Neural cell (in vitro differentiated cells): ENCODE results near the gene TLE3.

Source experiments
- POLR2AphosphoS5 ChIP-seq: IDR thresholded peaks from 2 replicates; pipeline ENCODE4 v1.6.1; 2012
- TF ChIP-seq, protein P1 (sequence below): fragments of 450-650 bp; IDR thresholded peaks from 2 replicates; pipeline ENCODE4 v1.5.1; 2014; ENCODE audit warnings: antibody characterized with exemption, mild to moderate bottlenecking, moderate library complexity; ENCODE audit not compliant: poor library complexity, severe bottlenecking

DNA sequence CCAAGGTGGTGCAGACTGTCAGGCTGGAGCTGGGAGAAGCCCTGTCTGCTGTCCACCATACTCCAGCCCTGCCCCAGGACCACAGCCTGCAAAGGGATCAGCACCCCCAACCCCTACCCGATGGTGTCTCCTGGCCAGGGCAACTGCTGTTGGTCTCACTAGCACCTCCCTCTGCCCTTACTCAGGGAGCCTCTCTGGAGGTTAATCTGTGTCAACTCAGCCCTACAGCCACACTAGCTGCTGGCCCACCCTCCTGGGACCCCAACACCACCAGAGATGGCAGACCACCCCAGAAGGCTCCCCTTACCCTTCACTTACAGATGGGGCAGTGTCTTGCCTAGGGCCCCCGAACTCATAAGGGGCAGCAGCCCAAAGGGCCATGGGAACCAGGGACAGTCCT lies 65.2 kb downstream of the TLE3 start:
- TF ChIP-seq, protein P1, sequence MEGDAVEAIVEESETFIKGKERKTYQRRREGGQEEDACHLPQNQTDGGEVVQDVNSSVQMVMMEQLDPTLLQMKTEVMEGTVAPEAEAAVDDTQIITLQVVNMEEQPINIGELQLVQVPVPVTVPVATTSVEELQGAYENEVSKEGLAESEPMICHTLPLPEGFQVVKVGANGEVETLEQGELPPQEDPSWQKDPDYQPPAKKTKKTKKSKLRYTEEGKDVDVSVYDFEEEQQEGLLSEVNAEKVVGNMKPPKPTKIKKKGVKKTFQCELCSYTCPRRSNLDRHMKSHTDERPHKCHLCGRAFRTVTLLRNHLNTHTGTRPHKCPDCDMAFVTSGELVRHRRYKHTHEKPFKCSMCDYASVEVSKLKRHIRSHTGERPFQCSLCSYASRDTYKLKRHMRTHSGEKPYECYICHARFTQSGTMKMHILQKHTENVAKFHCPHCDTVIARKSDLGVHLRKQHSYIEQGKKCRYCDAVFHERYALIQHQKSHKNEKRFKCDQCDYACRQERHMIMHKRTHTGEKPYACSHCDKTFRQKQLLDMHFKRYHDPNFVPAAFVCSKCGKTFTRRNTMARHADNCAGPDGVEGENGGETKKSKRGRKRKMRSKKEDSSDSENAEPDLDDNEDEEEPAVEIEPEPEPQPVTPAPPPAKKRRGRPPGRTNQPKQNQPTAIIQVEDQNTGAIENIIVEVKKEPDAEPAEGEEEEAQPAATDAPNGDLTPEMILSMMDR, result no peak
- TF ChIP-seq POLR2AphosphoS5, result no peak
